ENCODE measurements around the gene OR3A1. TPM values are rescaled to one million over a fixed set of nuclear protein-coding genes. Genes with fewer than 3 reads are reported as not detected.

The OR3A1 gene
- total RNA-seq, 6 donors from 2014 or later, result not detected

Other genes with a start within 250 kb of the OR3A1 start
- not detected for gene OR1D5, start 234.8 kb downstream of the OR3A1 start, total RNA-seq
- gene OR1D2, start 193.9 kb downstream of the OR3A1 start, total RNA-seq, result not detected
- gene OR1G1, start 170.8 kb downstream of the OR3A1 start, total RNA-seq, result not detected
- not detected for gene OR1A2, start 100.8 kb downstream of the OR3A1 start, total RNA-seq
- gene OR1A1, start 90.7 kb downstream of the OR3A1 start, total RNA-seq, result not detected
- under 1 TPM in 2 of 6 donors, not detected in 4; 0.24 to 0.46 TPM for gene OR3A2, start 87.9 kb upstream of the OR3A1 start, total RNA-seq
- not detected for gene OR1E1, start 100.0 kb upstream of the OR3A1 start, total RNA-seq
- not detected for gene OR3A3, start 113.0 kb upstream of the OR3A1 start, total RNA-seq
- gene OR1E2, start 135.5 kb upstream of the OR3A1 start, total RNA-seq, result not detected
- gene SPATA22, start 173.5 kb upstream of the OR3A1 start, total RNA-seq, result 1 to 10 TPM in 1 of 6 donors, under 1 TPM in 1, not detected in 4; 0.20 to 2.1 TPM
- gene ASPA, start 177.6 kb upstream of the OR3A1 start, total RNA-seq, result 1 to 10 TPM in 3 of 6 donors, under 1 TPM in 3; 0.76 to 7.6 (median 1.2) TPM